Naive thymus-derived CD4-positive, alpha-beta T cell (primary cell): ENCODE data around the gene KIF17. TPM values are rescaled to one million over a fixed set of nuclear protein-coding genes. Genes with fewer than 3 reads are reported as not detected.
A peak's percentile ranks its signal among the peaks of the same experiment; 100 is the strongest.

Experiments used
- ATAC-seq: fragments of 150-1000 bp; cut with Tn5 transposase; 2 replicates; pipeline ENCODE4 v1.10.0; 2021; ENCODE audit warnings: mild to moderate bottlenecking, moderate library complexity
- CTCF ChIA-PET: fragments of 350-600 bp; sonication (Branson Sonifier 250); formaldehyde crosslinking; loops from one replicate; lab custom pipeline; 2021; ENCODE audit warnings: antibody characterized with exemption; lab: Charles Lee
- POLR2A ChIA-PET: fragments of 350-600 bp; sonication (Branson Sonifier 250); formaldehyde crosslinking; loops from one replicate; lab custom pipeline; 2021; ENCODE audit warnings: antibody characterized with exemption, inconsistent platforms; lab: Charles Lee
- DNase-seq, 9 donors: peaks; one replicate each; pipeline versions ENCODE4 v3.0.0 to v3.0.0-alpha.2; 2020 to 2022; ENCODE audit warnings: mixed read lengths in 1 of 9
- H3K27ac ChIP-seq: one replicate; pipeline ENCODE4 v1.7.0; 2013; ENCODE audit warnings: mild to moderate bottlenecking, low read depth, low read length, moderate library complexity
- H3K27me3 ChIP-seq, 2 donors: one replicate each; pipeline ENCODE4 v1.7.0; 2013; ENCODE audit warnings: low read length in 2 of 2, mild to moderate bottlenecking in 2 of 2, moderate library complexity in 2 of 2; ENCODE audit not compliant: control insufficient read depth in 2 of 2, insufficient read depth in 2 of 2
- H3K36me3 ChIP-seq, 3 experiments: 1 replicate in 2 of 3; 2 replicates in 1 of 3; pipeline ENCODE4 v1.7.0; 2013; ENCODE audit warnings: low read length in 3 of 3, mild to moderate bottlenecking in 3 of 3, moderate library complexity in 1 of 3; ENCODE audit not compliant: insufficient read depth in 3 of 3, control insufficient read depth in 2 of 3
- H3K4me1 ChIP-seq, 2 donors: one replicate each; pipeline ENCODE4 v1.7.0; 2013; ENCODE audit warnings: low read length in 2 of 2, mild to moderate bottlenecking in 2 of 2, moderate library complexity in 1 of 2; ENCODE audit not compliant: control insufficient read depth in 2 of 2, insufficient read depth in 2 of 2
- H3K4me3 ChIP-seq: 2 replicates; pipeline ENCODE4 v1.7.0; 2013; ENCODE audit warnings: mild to moderate bottlenecking, low read length
- H3K9me3 ChIP-seq, 3 experiments: 1 replicate in 2 of 3; 2 replicates in 1 of 3; pipeline ENCODE4 v1.7.0; 2013; ENCODE audit warnings: low read length in 3 of 3; ENCODE audit not compliant: control insufficient read depth in 2 of 3
- H3K27ac Mint-ChIP-seq, 9 donors: one replicate each; pipeline ENCODE4 v1.8.0; 2020 to 2022; ENCODE audit warnings: mixed read lengths in 9 of 9, mild to moderate bottlenecking in 8 of 9, moderate library complexity in 5 of 9, inconsistent platforms in 2 of 9
- H3K27me3 Mint-ChIP-seq, 5 donors: one replicate each; pipeline ENCODE4 v1.8.0; 2021 to 2022; ENCODE audit warnings: mixed read lengths in 5 of 5, mild to moderate bottlenecking in 1 of 5
- H3K36me3 Mint-ChIP-seq, 5 donors: one replicate each; pipeline ENCODE4 v1.8.0; 2020 to 2022; ENCODE audit warnings: mixed read lengths in 5 of 5, mild to moderate bottlenecking in 3 of 5, inconsistent platforms in 1 of 5
- H3K4me1 Mint-ChIP-seq, 7 donors: one replicate each; pipeline ENCODE4 v1.8.0; 2020 to 2022; ENCODE audit warnings: mixed read lengths in 7 of 7, mild to moderate bottlenecking in 3 of 7, inconsistent platforms in 1 of 7
- H3K4me3 Mint-ChIP-seq, 10 donors: one replicate each; pipeline ENCODE4 v1.8.0; 2020 to 2022; ENCODE audit warnings: mild to moderate bottlenecking in 10 of 10, mixed read lengths in 10 of 10, moderate library complexity in 6 of 10, inconsistent platforms in 2 of 10
- H3K9me3 Mint-ChIP-seq, 11 donors: one replicate each; pipeline ENCODE4 v1.8.0; 2020 to 2022; ENCODE audit warnings: mixed read lengths in 11 of 11, mild to moderate bottlenecking in 4 of 11, inconsistent platforms in 1 of 11, moderate library complexity in 1 of 11
- intact Hi-C, 2 donors: fragments of 100-400 bp; cut with micrococcal nuclease; formaldehyde crosslinking; loops; one replicate each; pipeline ENCODE4 v1.15.1; 2023
- polyA plus RNA-seq, 2 donors: library from polyadenylated mRNA; unstranded; fragments of 300-500 nt; fragmentation: Illumina TruSeq; gene quantifications; one replicate each; pipeline ENCODE4 v1.2.3, GENCODE V29; 2021
- total RNA-seq, 6 experiments: library from RNA in 5 of 6; stranded (reverse) in 5 of 6; gene quantifications; 1 replicate in 5 of 6; 2 replicates in 1 of 6; pipeline ENCODE4 v1.2.3 and lab custom pipeline; 2021 to 2026

Gene KIF17
- total and polyA plus RNA-seq, 7 experiments from 2014 or later, result not detected

DNA sequence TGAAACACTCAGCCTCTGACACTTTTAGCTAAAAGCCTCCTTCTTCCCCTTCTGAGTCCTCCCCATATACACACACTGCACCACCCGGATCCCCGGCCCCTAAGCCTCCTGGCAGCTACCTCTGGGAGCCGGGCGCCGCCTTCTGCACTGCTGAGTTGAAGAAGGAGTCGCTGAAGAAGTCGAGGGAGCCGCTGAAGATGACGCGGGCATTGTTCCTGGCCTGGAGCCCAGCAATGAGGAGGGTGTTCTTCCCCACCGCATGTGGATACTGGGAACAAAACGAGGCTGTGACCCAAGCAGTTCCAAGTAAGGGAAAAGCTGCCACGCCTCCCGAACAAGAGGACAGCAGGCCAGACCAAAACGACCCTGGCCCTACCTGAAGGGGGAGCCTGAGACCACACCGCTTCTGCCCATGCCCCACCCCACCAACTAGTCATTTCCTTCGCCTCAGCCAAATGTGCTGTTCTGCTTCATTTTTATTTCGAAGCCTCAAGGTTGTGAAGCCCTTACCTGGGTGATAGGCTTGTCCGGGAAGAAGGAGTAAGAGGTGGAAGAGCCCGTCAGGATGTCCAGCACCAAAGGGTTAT is 63.6 kb downstream of the KIF17 start:
- Mint-ChIP-seq H3K36me3 (peaks cover 5 to 67% (median 16%) of the 10 kb centered on the region in 5 donors), H3K4me3 (no peak overlapping the region), H3K9me3 (no peaks in the 10 kb centered on the region), H3K27ac (peak overlapping the region in 1 of 9 donors; percentile 19), H3K27me3 (no peaks in the 10 kb centered on the region), H3K4me1 (peaks cover 4 to 27% (median 16%) of the 10 kb centered on the region in 7 donors)
- Histone ChIP-seq H3K27ac (no peak overlapping the region), H3K4me3 (no peak overlapping the region), H3K27me3 (no peaks in the 10 kb centered on the region), H3K9me3 (no peaks in the 10 kb centered on the region), H3K36me3 (peaks cover 22 to 93% (median 41%) of the 10 kb centered on the region in 3 experiments), H3K4me1 (peaks cover under 1 to 5% of the 10 kb centered on the region in 2 donors)
- DNase-seq (no peak), ATAC-seq (no peak)
- POLR2A ChIA-PET, result interaction anchor here (1.5 kb wide), 1 partner anchor 20 kb away, joined by 3 read pairs; no protein-coding TSS in a partner anchor
- CTCF ChIA-PET, result no interaction called here
- intact Hi-C loops, result no loop called here

DNA sequence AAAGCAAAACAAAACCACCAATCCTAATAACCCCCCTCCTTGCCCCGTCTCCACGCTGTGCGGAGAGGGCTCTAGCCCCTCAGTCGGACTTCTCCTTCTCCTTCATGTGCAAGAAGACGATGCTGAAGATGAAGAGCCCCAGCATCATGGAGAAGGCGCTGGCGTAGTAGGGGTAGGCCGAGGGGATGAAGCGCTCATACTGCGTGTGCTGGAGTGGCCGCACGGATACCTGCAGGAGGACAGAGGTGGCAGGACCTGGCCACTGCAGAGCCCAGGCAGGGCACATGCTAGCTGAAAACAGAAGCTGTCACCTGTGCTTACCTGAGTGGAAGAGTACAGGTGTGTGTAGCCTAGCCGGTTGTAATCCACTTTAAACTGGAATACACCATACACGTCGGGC is 65.5 kb downstream of the KIF17 start:
- Mint-ChIP-seq H3K36me3 (peaks cover 5 to 71% (median 16%) of the 10 kb centered on the region in 5 donors), H3K27ac (no peak overlapping the region)
- POLR2A ChIA-PET, result no interaction called here

DNA sequence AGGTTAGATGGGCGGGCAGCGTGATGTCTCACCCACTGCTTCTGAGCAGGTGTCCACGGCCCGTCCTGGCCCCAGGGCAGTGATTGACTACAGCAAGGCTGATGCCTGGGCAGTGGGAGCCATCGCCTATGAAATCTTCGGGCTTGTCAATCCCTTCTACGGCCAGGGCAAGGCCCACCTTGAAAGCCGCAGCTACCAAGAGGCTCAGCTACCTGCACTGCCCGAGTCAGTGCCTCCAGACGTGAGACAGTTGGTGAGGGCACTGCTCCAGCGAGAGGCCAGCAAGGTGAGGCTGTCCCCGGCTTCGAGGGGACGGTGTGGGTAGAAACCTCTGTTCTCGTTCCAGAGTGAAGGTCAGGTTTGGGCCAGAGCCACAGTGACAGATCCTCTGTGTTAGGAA is 68.9 kb downstream of the KIF17 start:
- CTCF ChIA-PET, result no interaction called here
- Mint-ChIP-seq H3K27ac (peak overlapping the region in 2 of 9 donors; percentile 77 to 88), H3K27me3 (no peaks in the 10 kb centered on the region), H3K9me3 (no peaks in the 10 kb centered on the region), H3K4me1 (no peaks in the 10 kb centered on the region), H3K4me3 (no peak overlapping the region), H3K36me3 (peaks cover 5 to 50% (median 15%) of the 10 kb centered on the region in 5 donors)
- POLR2A ChIA-PET, result no interaction called here
- H3K27me3 ChIP-seq, result no peaks in the 10 kb centered on the region
- ATAC-seq (no peak), DNase-seq (no peak)
- H3K4me1 ChIP-seq, result no peaks in the 10 kb centered on the region
- H3K36me3 ChIP-seq, result peaks cover 12 to 75% (median 16%) of the 10 kb centered on the region in 3 experiments
- no peak overlapping the region for H3K4me3 ChIP-seq
- H3K9me3 ChIP-seq, result no peaks in the 10 kb centered on the region
- intact Hi-C loops, result no loop called here
- H3K27ac ChIP-seq, result no peak overlapping the region

More for the DNA sequence above, 65.5 kb downstream of the KIF17 start:
- Histone ChIP-seq H3K4me1 (no peaks in the 10 kb centered on the region), H3K27me3 (no peaks in the 10 kb centered on the region), H3K27ac (no peak overlapping the region), H3K4me3 (no peak overlapping the region), H3K9me3 (no peaks in the 10 kb centered on the region), H3K36me3 (peaks cover 18 to 90% (median 41%) of the 10 kb centered on the region in 3 experiments)
- Mint-ChIP-seq H3K9me3 (no peaks in the 10 kb centered on the region), H3K4me3 (no peak overlapping the region), H3K27me3 (no peaks in the 10 kb centered on the region), H3K4me1 (peaks cover 0 to 10% (median 7%) of the 10 kb centered on the region in 7 donors)
- ATAC-seq (no peak), DNase-seq (no peak)
- intact Hi-C loops, result no loop called here
- CTCF ChIA-PET, result no interaction called here

DNA sequence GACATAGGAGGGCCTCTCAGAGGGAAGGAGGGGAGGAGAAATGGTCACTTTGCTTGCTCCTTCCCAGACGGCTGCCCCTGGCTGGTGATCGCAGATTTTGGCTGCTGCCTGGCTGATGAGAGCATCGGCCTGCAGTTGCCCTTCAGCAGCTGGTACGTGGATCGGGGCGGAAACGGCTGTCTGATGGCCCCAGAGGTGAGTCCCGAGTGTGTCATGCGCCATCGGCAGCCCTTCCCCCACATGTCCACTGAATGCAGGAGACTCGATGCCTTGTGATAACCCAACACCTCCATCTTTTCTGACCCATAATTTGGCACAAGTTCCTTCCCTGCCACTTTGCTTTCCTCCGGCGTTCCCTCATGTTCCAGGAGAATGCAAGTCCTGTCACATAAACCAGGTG is 69.4 kb downstream of the KIF17 start:
- Histone ChIP-seq H3K36me3 (peaks cover 8 to 72% (median 11%) of the 10 kb centered on the region in 3 experiments), H3K4me3 (no peak overlapping the region), H3K27ac (no peak overlapping the region), H3K9me3 (no peaks in the 10 kb centered on the region), H3K27me3 (no peaks in the 10 kb centered on the region), H3K4me1 (no peaks in the 10 kb centered on the region)
- intact Hi-C loops, result no loop called here
- Mint-ChIP-seq H3K4me1 (no peaks in the 10 kb centered on the region), H3K27ac (peak overlapping the region in 2 of 9 donors; percentile 77 to 88), H3K27me3 (no peaks in the 10 kb centered on the region), H3K9me3 (no peaks in the 10 kb centered on the region), H3K36me3 (peaks cover 5 to 47% (median 15%) of the 10 kb centered on the region in 5 donors), H3K4me3 (no peak overlapping the region)
- ChIA-PET CTCF (no interaction called here), POLR2A (no interaction called here)
- DNase-seq (no peak), ATAC-seq (no peak)

DNA sequence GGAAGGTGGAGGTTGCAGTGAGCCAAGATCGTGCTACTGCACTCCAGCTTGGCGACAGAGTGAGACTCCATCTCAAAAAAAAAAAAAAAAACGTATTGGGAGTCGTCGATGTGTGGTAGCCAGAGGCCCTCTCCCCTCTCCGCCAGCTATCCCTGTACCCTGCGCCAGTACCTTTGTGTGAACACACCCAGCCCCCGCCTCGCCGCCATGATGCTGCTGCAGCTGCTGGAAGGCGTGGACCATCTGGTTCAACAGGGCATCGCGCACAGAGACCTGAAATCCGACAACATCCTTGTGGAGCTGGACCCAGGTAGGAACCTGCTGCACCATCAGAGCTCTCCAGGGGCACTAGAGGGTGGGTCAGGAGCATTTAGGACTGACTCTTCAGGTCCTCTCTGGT is 72.4 kb downstream of the KIF17 start:
- H3K36me3 Mint-ChIP-seq, result peaks cover 5 to 30% (median 6%) of the 10 kb centered on the region in 5 donors
- DNase-seq, result no peak
- peaks cover 0 to 2% (median under 1%) of the 10 kb centered on the region in 7 donors for H3K4me1 Mint-ChIP-seq
- no peaks in the 10 kb centered on the region for H3K9me3 Mint-ChIP-seq
- no peaks in the 10 kb centered on the region for H3K27me3 Mint-ChIP-seq
- H3K36me3 ChIP-seq, result peaks cover 0 to 54% (median 5%) of the 10 kb centered on the region in 3 experiments
- ChIA-PET CTCF (interaction anchor here (0.6 to 0.7 kb wide), 2 partner anchors 16 to 101 kb away, joined by 3 to 6 read pairs; partner anchors contain the start of gene DDOST), POLR2A (interaction anchor here (1.1 to 1.5 kb wide), 2 partner anchors 12 to 15 kb away, joined by 4 to 5 read pairs; partner anchors contain the start of gene PINK1)
- H3K27ac ChIP-seq, result no peak overlapping the region
- no peak overlapping the region for H3K4me3 ChIP-seq
- H3K27me3 ChIP-seq, result no peaks in the 10 kb centered on the region
- no peak overlapping the region for H3K4me3 Mint-ChIP-seq
- no peaks in the 10 kb centered on the region for H3K4me1 ChIP-seq
- intact Hi-C loops, result no loop called here
- ATAC-seq, result no peak
- no peaks in the 10 kb centered on the region for H3K9me3 ChIP-seq
- H3K27ac Mint-ChIP-seq, result no peak overlapping the region

DNA sequence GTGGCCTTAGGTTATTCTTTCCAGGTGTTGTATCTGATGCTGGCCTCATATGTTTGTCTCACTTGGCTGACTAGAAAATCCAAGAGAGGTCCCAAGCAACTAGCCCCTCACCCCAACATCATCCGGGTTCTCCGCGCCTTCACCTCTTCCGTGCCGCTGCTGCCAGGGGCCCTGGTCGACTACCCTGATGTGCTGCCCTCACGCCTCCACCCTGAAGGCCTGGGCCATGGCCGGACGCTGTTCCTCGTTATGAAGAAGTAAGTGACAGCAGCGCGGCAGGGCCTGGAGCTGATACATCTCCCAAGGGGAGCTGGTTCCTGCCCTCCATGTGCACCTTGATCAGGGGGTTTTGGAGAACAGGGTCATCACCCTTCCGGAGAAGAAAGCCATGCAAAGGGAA is 73.4 kb downstream of the KIF17 start:
- no peak overlapping the region for H3K27ac Mint-ChIP-seq
- H3K27me3 Mint-ChIP-seq, result no peaks in the 10 kb centered on the region
- POLR2A ChIA-PET, result no interaction called here
- Histone ChIP-seq H3K27me3 (no peaks in the 10 kb centered on the region), H3K36me3 (peaks cover 0 to 49% (median 5%) of the 10 kb centered on the region in 3 experiments), H3K9me3 (no peaks in the 10 kb centered on the region), H3K27ac (no peak overlapping the region), H3K4me1 (no peaks in the 10 kb centered on the region), H3K4me3 (no peak overlapping the region)
- peaks cover 0 to 7% (median 4%) of the 10 kb centered on the region in 7 donors for H3K4me1 Mint-ChIP-seq
- DNase-seq (no peak), ATAC-seq (no peak)
- H3K4me3 Mint-ChIP-seq, result no peak overlapping the region
- intact Hi-C loops, result no loop called here
- peaks cover 0 to 28% (median 4%) of the 10 kb centered on the region in 5 donors for H3K36me3 Mint-ChIP-seq
- CTCF ChIA-PET, result no interaction called here
- no peaks in the 10 kb centered on the region for H3K9me3 Mint-ChIP-seq
